T1000 (cell line): ENCODE data around the gene ACYP1.

Experiments
- DNase-seq: peaks from one replicate; lab custom pipeline; 2025; ENCODE audit warnings: mixed read lengths; lab: John Stamatoyannopoulos, UW

The ACYP1 gene

DNA sequence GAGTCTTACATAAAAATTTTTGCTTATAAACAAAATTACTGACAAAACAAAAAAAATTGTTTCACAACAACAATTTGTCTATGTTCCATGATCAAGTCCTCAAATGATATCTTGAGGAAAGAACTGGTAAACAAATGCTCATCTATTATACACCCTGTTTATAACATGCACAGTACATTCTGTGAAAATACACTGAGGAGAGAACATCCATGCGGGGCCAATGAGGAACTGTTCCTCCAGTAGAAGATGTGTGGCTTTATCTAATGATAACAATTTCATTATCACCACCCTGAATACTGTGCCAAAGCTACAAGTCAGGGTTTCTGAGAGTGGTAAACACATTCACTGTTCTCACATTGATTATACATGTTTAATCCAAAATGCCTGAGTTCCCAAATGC is 23.3 kb downstream of the ACYP1 start:
- no peak for DNase-seq

DNA sequence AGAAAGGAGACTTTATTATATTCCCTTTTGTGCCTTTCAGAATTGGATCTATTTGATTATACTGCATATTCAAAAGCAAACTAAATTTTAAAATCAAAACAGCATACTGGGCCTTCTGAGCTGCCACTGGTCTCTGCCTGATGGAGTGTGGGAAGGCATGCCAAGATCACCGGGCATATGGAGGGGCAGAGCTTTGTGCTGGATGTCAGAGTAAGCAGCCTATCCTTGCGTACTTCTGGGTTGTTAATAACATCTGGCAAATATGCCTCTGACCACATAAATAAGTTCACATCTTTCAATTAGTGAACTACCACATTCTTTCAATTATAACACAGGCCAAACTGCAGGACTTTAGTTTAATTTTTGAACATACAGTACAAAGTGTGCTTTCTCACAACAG is 30.9 kb downstream of the ACYP1 start:
- no peak for DNase-seq

DNA sequence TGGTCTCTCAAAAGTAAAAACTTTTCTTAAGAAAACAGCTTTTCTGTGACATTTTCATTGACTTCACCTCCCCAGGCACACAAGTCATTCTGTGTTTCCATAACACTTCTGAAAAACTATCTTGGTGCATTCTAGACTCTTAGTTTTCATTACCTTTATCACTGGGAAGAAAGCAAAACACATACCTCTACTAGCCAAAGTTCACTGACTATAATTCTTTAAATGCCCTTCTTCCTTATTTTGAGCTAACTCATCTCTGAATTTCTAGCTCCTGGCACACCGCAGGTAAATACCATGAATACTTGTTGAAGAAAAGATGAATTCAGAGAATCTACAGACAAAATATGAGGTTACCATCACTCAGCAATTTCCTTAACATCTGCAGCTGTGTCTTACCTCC is 33.7 kb downstream of the ACYP1 start:
- no peak for DNase-seq

DNA sequence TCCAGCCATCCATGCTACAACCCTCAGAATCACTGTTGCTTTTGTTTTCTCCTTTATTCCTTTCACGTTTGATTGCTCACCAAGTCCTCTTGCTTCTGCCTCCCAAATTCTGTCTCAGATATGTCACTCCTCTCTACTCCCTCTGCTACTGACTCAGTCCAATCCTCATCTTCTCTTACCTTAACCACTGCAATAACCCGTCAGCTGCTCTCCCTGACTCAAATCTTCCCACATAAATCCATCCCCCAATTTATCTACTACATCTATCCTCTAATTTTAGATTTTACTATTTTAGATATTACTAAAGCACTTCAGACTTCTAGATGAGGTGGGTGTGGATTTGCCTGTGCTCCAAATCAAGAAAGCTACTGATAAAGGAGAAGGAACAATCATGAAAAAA is 37.9 kb downstream of the ACYP1 start:
- no peak for DNase-seq

DNA sequence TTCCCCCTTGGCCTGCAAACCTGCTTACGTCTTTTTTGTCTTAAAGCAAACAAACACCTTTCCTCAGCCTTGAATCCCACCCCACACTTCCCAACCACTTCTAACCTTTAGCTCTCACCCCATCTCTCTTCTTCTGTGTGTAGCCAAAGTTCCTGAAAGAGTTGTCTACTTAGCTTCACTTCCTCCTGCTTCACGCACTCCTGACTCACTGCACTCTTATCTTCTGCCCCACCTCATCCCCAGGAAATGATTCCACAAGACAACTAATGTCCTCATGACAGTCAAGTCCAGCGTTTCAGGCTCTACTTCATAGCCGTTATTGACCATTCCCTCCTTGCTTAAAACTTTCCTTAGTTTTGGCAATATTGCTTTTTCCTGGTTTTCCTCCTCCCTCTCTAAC is 38.7 kb downstream of the ACYP1 start:
- DNase-seq: no peak

DNA sequence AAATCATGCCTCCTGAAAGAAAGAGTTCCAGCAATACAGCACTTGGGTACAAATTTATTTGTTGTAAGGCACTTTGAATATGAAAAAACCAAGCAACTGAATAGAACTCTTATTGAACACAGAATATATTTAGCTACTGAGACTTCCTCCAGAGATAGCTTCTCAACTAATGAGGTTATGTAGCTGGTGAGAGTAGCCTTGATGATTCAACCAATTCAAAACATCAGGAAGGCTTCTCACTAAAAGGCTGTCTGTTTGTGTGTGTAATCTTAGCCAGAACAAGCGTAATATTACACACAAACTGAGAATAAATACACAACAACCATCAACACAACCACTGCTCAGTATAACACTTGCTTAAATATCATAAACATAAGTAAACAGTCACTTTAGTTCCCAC is 40.7 kb downstream of the ACYP1 start:
- DNase-seq: no peak

DNA sequence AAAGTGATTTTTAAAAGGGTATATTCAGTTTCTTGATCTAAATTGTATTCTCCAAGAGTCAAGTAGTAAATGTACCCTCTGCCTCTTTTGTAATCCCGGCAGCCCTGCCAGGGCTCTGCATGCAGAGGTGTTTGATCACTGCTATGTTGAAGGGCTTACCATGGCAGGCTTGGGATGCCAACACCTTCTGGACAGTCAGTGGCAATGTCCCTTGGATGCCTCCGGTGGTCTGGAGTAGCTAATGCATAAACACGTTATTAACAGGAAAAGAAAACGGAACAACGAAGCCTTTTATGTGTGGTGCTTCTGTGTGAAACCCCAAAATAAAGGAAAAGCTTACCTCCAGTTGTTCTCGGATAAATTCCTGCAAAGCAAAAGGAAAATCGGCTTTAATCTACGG is 41.2 kb downstream of the ACYP1 start:
- no peak for DNase-seq

DNA sequence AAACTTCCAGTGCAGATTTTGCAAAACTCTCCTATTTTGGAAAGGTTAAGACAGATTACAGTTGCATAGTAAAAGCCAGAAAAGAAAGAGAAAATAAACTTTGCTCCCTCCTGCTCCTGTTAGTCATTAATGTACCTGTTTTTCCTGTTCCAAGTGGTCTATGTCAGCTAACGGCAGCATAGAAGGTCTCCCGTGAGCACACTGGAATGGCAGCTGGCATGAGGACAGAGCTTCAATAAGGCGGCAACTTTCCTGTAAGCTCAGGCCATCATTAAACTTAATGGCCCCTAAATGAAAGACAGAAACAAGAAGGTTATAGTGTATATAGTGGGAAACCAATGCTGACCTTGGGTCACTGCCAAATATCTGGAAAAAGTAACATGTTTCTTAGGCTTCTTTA is 45.1 kb downstream of the ACYP1 start:
- no peak for DNase-seq

DNA sequence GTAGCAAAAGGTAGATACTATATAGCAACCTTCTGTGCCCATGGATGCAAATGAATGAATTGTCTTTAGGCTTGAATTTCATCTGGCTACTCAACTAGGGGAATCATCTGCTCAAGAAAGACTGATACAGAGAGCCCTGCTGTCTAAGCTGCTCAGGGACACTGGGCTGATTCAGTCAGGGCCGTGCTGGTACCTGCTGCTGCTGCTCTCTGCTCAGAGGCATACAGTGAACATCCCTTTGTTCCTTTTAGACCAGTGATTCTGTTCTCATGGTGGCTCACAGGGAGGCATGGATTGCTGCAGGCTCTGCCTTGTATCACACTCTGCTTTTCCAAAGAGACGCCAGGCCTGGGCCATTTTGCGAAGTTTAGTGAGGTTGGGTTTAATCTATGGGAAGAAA is 47.0 kb downstream of the ACYP1 start:
- no peak for DNase-seq

DNA sequence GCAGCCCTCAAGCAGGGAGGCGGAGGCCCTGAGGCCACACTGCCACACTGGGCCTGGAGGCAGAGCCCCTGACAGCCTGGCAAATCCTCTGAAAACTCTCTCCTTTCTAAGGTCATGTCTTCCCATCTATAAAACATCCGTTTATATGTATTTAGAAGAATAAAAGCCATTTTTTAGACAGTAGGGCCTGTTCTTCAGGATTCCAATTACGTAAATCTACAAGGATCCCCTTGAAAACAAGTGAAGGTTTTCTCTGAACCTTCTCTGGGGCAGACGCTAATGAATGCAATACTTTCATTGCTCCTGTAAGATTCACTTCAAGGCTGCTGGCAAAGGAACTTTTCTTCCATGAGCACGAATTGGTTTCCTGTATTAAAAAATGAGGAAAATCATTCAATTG is 48.3 kb downstream of the ACYP1 start:
- no peak for DNase-seq

DNA sequence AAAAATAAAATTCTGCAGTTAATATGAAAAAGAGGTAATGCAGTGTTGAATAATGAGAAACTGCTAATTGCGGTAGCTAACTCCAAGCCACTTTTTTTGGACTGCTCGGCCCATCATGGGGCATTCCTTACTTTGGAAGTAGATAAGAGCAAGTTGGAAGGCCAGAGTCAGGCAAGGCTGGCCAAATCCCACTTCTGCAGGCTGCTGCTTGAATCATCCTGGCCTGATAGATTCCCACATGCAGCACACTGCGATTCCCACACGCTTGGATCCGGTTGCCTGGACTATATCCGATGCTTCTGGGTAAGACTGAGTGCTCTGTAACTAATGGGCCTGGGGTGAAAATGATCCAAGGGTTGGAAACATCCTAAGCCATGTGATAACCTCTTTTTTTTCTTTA is 50.5 kb downstream of the ACYP1 start:
- no peak for DNase-seq

DNA sequence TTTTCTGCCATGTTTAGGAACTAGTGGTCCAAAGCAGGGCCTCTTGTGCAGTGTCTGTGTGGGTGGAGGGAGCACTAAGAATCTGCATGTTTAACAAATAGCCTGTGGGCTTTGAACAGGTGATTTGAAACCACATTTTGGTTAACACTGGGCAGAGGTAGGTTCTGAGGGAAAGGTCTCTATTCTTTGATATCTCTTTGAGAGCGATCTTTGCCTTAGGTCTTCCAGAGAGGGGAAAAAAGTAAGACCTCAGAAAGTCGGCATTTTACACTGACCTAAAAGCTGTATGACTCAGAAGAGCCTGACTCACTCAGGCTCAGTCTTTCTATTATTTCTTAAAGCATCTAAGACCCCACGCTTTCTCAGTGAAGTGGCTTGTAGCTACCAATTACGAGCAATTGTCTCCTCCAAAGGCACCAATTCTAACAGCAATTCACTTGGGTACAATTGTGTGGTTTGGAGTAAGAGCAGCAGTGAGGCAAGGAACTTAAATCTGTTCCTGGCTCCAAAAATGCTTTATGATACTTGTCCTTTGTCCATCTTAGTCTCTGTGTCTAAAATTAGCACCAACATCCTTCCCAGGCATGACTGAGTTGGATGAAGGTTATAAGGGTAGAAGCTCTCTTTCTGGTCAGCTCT is 52.3 kb downstream of the ACYP1 start:
- no peak for DNase-seq

DNA sequence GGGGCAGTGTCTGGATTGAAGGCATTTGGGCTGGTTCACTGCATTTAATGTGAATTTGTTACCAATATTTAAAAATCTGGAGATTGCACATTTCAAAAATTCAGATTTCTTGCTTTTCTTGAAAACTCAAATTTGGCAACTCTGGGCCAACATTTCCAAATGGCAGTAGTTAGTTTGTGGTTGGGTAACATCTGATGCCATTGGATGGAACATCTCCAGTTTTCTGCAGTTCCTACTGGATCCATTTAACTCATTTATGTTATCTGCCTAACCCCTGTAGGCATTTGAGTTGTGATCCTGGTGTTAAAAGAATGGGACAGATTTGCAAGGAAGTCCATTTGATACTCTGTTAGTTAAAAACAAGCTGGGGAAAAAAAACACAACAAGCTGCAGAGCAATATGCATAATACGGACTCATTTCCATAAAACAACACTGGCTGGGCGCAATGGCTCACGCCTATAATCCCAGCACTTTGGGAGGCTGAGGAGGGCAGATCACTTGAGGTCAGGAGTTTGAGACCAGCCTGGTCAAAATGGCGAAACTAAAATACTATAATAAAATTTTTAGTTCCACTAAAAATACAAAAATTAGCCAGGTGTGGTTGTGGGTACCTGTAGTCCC is 53.2 kb downstream of the ACYP1 start:
- no peak for DNase-seq

DNA sequence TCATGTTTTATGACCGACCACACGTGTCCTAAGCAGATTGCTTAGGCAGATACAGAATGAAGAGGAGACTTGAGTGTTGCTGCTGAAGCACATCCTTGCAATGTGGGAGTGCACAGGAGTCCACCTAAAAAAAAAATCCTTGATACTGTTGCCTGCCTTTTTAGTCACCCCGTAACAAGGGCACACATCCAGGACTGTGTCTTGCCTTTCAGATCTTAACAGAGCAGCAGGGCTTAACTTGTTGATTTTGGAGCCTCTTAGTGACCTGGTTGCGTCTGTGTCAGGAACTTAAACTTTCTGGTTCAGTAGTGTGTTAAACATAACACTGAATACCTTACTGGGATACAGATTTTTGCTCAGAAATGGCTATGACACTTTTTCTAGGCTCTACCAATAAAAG is 54.6 kb downstream of the ACYP1 start:
- DNase-seq: no peak

DNA sequence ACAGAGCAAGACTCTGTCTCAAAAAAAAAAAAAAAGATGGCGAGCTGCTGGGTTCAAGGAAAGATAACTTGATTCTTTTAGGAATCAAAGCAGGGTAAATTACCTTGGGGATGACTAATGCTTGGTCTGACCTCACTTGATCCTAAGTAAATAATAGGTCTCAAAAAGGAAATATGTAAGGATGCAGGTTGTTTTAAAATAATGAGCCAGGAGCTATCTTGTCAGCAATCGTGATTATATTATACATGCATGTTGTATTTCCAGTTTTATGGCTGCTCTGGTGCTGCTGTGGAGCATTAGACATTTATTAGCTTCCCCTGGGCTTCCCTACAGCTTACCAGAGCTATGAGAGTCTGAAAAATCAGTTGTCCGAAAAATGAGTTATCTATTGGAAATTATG is 58.5 kb downstream of the ACYP1 start:
- no peak for DNase-seq

DNA sequence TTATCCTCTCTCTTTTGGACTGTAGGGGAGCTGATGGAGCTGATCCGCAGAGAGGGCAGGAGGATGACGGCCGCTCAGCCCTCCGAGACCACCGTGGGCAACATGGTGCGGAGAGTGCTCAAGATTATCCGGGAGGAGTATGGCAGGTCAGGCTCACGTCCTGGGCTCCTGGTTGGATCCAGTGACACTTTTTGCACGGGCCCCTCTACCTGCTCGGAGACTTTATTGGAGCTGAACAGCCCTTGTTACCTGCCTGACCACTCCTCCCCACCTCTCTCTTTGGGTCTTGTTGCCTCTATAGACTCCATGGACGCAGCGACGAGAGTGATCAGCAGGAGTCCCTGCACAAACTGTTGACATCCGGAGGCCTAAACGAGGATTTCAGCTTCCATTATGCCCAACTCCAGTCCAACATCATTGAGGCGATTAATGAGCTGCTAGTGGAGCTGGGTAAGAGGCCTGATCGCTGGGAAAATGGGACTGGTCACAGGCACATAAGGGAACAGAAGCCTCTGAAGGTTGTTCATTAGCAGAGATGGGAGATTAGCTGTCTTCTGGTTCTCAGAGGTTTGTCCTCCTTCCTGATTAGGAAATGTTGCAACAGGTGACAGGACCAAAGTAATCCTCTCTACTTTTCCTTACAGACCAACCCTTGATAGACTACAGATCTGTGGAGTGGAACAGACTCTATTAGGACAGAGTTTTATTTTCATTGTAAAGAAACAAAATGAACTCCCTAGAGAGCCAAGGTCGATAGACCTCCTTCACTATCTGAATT is 60.4 kb downstream of the ACYP1 start:
- DNase-seq: no peak
